Chondrocyte (in vitro differentiated cells): ENCODE results near the gene SNHG17. TPM values are rescaled to one million over a fixed set of nuclear protein-coding genes. Genes with fewer than 3 reads are reported as not detected.

Experiments used
- DNase-seq: peaks from one replicate; pipeline ENCODE4 v3.0.0; 2021; ENCODE audit warnings: mixed read lengths, low spot score
- H3K27ac Mint-ChIP-seq: one replicate; pipeline ENCODE4 v1.8.0; 2021; ENCODE audit warnings: mild to moderate bottlenecking, moderate library complexity, mixed read lengths; ENCODE audit not compliant: unreplicated experiment
- H3K27me3 Mint-ChIP-seq: 2 replicates; pipeline ENCODE4 v1.8.0; 2021; ENCODE audit warnings: low read depth, mixed read lengths
- H3K36me3 Mint-ChIP-seq: 2 replicates; pipeline ENCODE4 v1.8.0; 2021; ENCODE audit warnings: low read depth, mixed read lengths
- H3K4me1 Mint-ChIP-seq: 2 replicates; pipeline ENCODE4 v1.8.0; 2021; ENCODE audit warnings: low read depth, mild to moderate bottlenecking, mixed read lengths
- H3K4me3 Mint-ChIP-seq: one replicate; pipeline ENCODE4 v1.8.0; 2021; ENCODE audit warnings: mild to moderate bottlenecking, moderate library complexity, mixed read lengths; ENCODE audit not compliant: unreplicated experiment
- H3K9me3 Mint-ChIP-seq: 2 replicates; pipeline ENCODE4 v1.8.0; 2021; ENCODE audit warnings: low read depth, mixed read lengths
- CTCF ChIP-seq: fragments of 200-600 bp; sonication (generic); IDR thresholded peaks from 2 replicates; pipeline ENCODE4 v1.5.0; 2021; ENCODE audit warnings: antibody characterized with exemption, mild to moderate bottlenecking, moderate library complexity
- total RNA-seq: library from RNA; stranded (reverse); gene quantifications from 3 replicates; pipeline ENCODE4 v1.2.1, GENCODE V29; 2021

SNHG17 gene
- total RNA-seq, 1 donor from 2014 or later: 24.1 TPM

- Mint-ChIP-seq H3K9me3 (no peaks in the 10 kb centered on the region), H3K4me3 (no peak overlapping the region), H3K4me1 (no peaks in the 10 kb centered on the region), H3K27ac (no peak overlapping the region), H3K27me3 (peaks cover 23% of the 10 kb centered on the region), H3K36me3 (no peaks in the 10 kb centered on the region)
- no peak for DNase-seq
- no peak for TF ChIP-seq CTCF
Measured at GRCh38 chr20:38373898-38374297, 61.2 kb downstream of the SNHG17 start.

GRCh38 chr20:38373231-38373867, 61.8 kb downstream of the SNHG17 start:
- TF ChIP-seq CTCF: no peak
- Mint-ChIP-seq H3K4me1 (no peaks in the 10 kb centered on the region), H3K36me3 (no peaks in the 10 kb centered on the region), H3K27ac (no peak overlapping the region), H3K9me3 (no peaks in the 10 kb centered on the region), H3K27me3 (peaks cover 23% of the 10 kb centered on the region), H3K4me3 (no peak overlapping the region)
- DNase-seq: no peak

GRCh38 chr20:38372806-38373205, 62.3 kb downstream of the SNHG17 start:
- no peak for DNase-seq
- H3K27ac Mint-ChIP-seq: no peak overlapping the region
- no peak for TF ChIP-seq CTCF
- peaks cover 23% of the 10 kb centered on the region for H3K27me3 Mint-ChIP-seq
- no peaks in the 10 kb centered on the region for H3K36me3 Mint-ChIP-seq
- no peak overlapping the region for H3K4me3 Mint-ChIP-seq
- no peaks in the 10 kb centered on the region for H3K4me1 Mint-ChIP-seq
- no peaks in the 10 kb centered on the region for H3K9me3 Mint-ChIP-seq

Other genes starting within 250 kb of the SNHG17 start
- 17.6 to 18.8 TPM (median 17.8 TPM) in 3 replicates for gene KIAA1755, start 174.6 kb downstream of the SNHG17 start, total RNA-seq
- gene BPI, start 131.2 kb downstream of the SNHG17 start, total RNA-seq: 0.55 to 0.74 TPM (median 0.68 TPM) in 3 replicates
- not detected in 3 replicates for gene LBP, start 88.8 kb downstream of the SNHG17 start, total RNA-seq
- 29.5 to 35.5 TPM (median 32.6 TPM) in 3 replicates for gene RALGAPB, start 37.5 kb upstream of the SNHG17 start, total RNA-seq
- gene ADIG, start 145.9 kb upstream of the SNHG17 start, total RNA-seq: not detected in 3 replicates
- gene ARHGAP40, start 166.5 kb upstream of the SNHG17 start, total RNA-seq: not detected in 3 replicates